Measurements from ENCODE around the gene MDC1. TPM values are rescaled to one million over a fixed set of nuclear protein-coding genes. Genes with fewer than 3 reads are reported as not detected.

The MDC1 gene, protein sequence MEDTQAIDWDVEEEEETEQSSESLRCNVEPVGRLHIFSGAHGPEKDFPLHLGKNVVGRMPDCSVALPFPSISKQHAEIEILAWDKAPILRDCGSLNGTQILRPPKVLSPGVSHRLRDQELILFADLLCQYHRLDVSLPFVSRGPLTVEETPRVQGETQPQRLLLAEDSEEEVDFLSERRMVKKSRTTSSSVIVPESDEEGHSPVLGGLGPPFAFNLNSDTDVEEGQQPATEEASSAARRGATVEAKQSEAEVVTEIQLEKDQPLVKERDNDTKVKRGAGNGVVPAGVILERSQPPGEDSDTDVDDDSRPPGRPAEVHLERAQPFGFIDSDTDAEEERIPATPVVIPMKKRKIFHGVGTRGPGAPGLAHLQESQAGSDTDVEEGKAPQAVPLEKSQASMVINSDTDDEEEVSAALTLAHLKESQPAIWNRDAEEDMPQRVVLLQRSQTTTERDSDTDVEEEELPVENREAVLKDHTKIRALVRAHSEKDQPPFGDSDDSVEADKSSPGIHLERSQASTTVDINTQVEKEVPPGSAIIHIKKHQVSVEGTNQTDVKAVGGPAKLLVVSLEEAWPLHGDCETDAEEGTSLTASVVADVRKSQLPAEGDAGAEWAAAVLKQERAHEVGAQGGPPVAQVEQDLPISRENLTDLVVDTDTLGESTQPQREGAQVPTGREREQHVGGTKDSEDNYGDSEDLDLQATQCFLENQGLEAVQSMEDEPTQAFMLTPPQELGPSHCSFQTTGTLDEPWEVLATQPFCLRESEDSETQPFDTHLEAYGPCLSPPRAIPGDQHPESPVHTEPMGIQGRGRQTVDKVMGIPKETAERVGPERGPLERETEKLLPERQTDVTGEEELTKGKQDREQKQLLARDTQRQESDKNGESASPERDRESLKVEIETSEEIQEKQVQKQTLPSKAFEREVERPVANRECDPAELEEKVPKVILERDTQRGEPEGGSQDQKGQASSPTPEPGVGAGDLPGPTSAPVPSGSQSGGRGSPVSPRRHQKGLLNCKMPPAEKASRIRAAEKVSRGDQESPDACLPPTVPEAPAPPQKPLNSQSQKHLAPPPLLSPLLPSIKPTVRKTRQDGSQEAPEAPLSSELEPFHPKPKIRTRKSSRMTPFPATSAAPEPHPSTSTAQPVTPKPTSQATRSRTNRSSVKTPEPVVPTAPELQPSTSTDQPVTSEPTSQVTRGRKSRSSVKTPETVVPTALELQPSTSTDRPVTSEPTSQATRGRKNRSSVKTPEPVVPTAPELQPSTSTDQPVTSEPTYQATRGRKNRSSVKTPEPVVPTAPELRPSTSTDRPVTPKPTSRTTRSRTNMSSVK (N-terminal part only)
- total RNA-seq = 4.4 and 7.2 TPM in 2 replicates

DNA sequence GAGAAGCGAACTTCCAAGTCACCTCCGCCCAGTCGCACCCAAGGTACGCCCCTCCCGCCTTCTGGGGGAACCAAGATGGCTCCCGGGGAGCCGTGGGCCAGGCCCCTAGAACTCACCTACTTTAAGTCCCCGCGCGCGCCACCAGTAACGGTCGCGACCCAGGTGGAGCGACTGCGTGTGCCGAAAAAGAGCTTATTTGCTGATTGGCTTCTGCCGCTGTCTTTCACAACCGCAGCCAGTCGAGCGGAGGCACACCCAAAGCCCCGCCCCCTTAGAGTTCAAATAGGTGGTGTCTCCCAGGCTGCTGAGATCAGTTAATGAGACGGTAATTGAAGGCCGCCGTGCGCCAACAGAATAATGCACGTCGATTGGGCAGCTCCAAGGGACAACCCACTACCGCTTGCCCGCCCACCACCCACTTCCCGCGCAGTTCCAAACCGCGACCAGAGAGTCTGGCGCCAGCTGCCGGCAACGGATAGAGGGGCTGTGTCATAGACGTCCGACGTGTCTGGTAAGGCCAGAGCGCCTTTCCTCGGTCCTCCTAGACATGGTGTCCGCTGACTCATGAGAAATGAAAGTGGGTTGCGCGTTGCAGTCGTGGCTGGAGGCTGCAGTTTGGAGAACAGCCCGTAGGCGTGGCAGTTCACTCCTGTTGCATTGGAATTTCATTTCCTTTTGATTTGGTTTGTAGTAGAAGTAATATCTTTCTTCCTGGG lies at the start of gene MDC1:
TSS of gene MDC1 (minus strand) at position 153 of the 716 bp plus-strand sequence. CDS start 2,106 bp downstream, outside the sequence.

DNA sequence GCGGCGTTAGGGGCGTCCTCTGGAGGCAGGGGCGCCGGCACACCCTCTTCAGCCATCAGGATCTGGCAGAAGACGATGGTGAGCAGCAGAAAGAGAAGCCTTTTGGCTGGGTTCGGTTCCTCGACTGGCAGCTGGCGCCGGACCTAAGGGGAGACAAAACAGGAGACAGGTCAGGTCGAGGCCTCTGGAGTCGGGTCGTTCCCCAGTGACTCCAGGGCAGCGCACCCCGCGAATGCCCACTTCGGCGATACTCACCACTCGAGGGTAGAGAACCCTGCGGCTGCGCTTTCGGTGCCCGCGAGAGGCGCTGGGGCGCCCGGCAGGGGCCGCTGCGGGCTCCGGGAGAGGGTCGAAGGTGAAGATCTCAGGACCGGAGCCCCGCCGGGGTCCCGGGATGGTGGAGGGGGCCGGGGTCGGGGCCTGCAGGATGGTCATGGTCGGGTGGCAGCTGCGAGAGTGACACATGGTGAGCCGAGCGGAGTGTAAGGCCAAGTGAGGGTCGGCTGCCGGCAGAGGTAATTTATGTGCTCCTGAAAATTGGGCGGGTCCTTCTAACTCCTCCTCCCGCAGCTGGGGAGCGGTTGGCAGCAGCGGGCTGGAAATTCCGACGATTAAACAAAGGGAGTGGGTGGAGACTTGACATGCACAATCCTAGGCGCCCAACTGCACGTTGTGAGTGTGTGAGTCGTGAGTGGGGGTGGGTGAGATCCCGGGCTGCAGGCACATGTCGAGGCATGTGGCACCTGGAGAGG lies 27.1 kb upstream of the MDC1 start, which contains the start of gene IER3:
TSS of gene IER3 (minus strand) at position 494 of the 752 bp plus-strand sequence. CDS start at position 465, 29 bp downstream.

DNA sequence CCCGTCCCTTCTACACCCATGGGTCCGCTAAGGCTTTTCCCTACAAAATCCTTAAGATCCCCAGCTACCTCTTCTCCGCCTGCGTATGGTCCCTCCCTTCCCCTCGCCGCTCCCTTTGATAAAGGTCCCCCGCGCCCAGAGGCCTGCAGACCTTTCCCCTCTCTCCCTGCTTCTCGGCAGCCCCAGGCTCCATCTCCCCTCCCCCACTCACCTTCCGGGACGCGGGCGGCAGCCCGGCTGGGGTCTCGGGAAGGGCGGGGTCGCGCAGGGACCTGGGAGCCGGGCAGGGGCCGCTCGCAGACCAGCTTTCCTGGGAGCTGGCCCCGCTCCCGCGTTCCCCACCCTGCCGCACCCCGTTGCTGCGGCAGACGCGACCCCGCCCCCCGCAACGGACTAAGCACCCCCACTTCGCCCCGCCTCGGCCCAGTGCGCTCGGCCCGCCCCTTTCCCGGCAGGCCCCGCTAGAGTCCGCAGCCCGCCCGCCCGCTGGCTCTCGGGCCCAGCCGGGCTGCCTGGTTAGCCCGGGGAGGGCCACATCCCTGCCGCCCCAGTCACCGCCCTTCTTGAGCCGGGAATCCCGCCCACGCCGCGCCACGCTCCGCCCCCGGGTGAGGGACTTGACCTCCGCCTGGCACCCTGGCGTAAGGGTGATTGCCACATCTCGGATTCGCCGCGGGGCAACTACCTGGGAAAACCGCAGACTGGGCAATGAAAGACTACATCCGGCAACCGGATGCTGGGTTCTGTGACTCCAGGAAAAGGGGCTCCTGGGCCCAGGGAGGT lies 25.4 kb upstream of the MDC1 start, which contains the start of gene FLOT1:
TSS of gene FLOT1 (minus strand) at position 372 of the 783 bp plus-strand sequence. CDS start 498 bp downstream, outside the sequence.

DNA sequence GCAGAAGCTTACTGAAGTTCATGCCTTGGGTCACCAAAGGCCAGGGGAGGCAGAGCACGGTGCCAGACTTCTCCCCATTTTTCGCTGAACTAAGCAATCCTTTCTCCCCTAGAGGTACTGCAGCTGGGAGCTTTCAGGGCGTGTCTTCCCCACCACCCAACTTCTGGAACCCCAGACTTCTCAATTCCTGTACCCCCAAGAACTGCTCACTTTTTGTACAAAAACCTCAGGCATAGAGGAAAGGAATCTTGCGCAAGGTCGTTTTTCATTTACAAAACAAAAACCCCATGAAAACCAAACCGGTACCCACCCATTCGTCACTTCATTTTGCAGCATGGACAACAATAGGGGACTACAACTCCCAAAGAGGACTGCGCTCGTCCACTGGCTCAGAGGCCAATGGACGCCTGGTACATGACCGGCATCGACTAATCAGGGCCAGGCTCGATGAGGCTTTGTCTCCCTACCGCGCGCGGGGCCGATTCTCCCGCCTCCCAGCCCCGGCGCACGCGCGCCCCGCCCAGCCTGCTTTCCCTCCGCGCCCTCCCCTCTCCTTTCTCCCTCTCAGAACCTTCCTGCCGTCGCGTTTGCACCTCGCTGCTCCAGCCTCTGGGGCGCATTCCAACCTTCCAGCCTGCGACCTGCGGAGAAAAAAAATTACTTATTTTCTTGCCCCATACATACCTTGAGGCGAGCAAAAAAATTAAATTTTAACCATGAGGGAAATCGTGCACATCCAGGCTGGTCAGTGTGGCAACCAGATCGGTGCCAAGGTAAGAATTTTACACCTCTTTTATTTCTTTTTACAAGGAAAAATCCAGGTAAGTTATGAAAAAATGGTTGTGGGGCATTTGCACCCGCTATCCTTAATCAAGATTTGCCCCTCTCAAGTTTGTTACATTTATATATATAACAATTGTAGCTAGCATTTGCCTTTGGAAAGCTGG lies 3.0 kb upstream of the MDC1 start, which contains the start of gene TUBB:
TSS of gene TUBB (plus strand) at position 562 of the 947 bp plus-strand sequence. CDS start at position 717, 155 bp downstream.

DNA sequence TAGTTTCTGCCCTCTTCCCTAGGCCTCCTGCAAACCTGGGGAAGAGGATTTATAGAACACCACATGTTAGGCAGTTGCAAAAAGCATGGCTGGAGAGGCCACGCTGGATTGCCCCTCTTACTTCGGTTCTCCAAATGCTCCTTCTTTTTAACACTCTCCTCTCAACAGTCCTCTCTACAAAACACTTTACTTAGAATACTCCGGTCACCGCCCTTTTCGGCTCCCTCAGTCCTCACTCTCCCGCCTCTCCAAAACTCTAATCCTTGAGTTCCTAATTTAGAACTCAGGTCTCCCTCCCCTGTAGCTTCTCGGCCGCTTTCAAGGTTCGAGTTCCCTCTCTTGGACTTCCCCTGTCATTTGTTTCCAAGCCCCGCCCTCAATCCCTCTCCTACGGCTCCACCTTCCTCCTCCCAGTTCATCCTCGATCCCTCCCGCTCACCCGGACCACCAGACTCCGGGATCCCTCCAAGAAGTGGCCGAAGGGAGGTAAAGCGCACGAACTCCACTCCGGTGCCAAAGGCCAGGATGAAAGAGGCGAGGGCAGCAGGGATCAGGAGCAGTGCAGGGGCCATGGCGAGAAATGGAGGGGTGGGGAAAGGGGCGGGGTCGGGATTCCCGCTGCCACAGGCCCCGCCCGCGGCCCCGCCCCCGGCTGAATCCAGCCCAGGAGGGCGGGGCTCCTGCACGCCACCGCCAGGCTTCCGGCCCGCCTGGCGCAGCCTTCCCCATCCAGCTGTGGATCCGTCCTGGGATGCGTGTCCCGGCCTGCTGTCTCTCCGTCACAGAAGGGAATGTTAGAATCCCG lies 26.5 kb downstream of the MDC1 start, which contains the start of gene NRM:
TSS of gene NRM (minus strand) at position 582 of the 805 bp plus-strand sequence. CDS start at position 572, 10 bp downstream.

DNA sequence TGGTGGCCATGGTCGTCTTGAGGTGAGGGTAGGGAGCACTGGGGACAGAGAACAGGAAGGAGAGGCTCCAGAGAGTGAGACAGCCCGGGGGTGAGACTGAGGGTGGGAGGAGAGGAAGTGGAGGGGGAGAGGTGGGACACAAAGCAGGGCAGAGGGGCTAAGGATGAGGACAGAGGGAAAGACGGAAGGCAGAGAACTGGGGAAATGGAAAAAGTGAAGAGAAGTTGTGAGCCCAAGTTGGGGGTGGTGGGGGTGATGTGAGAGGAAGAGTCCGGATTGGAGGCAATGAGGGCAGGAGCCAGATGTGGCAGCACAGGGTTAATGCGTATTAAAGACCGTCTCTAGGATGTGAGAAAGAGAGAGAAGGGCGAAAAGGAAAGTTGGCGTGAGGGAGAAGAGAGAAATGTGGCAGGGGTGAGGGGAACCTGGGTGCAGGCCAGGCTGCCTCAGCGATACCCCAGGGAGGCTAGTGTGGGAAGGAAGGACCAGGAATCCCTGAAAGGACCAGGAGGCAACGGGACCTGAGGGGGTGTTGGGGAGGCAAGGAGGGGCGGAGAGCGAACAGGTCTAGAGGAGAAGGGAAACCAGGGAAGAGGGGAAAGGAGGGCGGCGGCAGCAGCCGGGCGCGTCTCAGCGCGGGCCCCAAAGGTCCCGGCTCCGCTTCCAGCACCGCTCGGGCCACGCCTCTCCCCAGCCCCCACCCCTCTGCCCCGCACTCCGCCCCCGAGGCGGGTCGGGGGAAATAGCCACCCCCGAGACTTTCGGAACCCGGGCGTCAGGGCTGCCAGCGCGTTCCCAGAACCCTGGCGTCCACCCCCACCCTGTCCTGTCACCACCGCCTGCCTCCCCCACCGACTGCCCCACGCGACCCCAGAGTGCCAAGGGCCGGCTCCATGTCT lies 30.8 kb downstream of the MDC1 start, which contains the start of gene PPP1R18:
TSS of gene PPP1R18 (minus strand) at position 637 of the 899 bp plus-strand sequence. CDS start at position 10, 627 bp downstream.

DNA sequence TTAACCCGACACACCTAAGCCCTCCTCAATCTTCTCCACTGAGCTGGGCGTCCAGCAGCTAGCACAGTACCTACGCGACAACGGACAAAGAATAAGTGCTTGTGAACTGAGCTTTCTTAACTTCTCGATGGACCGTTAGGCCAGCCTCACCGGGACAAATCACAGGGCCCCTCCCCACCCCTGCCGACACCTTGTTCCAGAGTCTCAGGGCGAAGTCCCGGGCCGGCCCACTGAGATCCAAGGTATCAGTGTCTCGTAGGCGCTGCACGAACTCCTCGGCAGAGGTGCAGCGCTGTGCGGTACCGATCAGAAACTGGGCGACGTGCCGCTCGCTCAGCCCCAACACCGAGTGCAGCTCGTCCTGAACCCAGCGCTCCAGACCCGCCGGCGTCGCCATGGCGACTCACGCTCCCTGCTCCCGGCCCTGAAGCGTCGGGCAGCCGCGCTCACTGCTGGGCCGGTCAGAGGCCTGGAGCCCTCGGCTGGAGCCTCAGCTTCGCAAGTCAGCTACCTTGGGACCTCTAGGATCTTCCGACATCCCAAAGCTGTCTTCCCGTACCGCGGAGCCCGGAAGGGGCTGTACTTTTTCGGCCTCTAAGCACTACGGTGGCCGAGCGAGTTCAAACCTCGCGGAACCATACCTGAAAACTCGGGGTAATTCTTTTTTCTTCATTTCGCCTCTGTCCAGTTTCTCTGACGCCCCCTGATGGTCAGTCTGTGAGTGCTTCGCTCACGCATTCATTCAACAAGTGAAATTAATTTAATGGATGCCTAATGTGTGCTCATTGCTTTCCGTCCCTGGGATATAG lies 44.4 kb downstream of the MDC1 start, which contains the start of gene DHX16:
TSS of gene DHX16 (minus strand) at position 562 of the 809 bp plus-strand sequence. CDS start at position 397, 165 bp downstream.

Other genes starting within 250 kb of the MDC1 start
- gene HLA-E, start 227.8 kb downstream of the MDC1 start, total RNA-seq = 157 and 192 TPM in 2 replicates
- 30.9 and 31.4 TPM in 2 replicates for gene GNL1, start 160.8 kb downstream of the MDC1 start, total RNA-seq
- 3.1 and 4.3 TPM in 2 replicates for gene PRR3, start 160.0 kb downstream of the MDC1 start, total RNA-seq
- 42.0 and 70.8 TPM in 2 replicates for gene ABCF1, start 145.8 kb downstream of the MDC1 start, total RNA-seq
- 16.4 and 22.2 TPM in 2 replicates for gene PPP1R10, start 100.0 kb downstream of the MDC1 start, total RNA-seq
- 32.7 and 94.3 TPM in 2 replicates for gene MRPS18B, start 99.4 kb downstream of the MDC1 start, total RNA-seq
- 1.4 and 5.1 TPM in 2 replicates for gene ATAT1, start 90.4 kb downstream of the MDC1 start, total RNA-seq
- 3.1 and 3.8 TPM in 2 replicates for gene C6orf136, start 70.1 kb downstream of the MDC1 start, total RNA-seq
- gene DHX16, start 44.3 kb downstream of the MDC1 start, total RNA-seq = 43.7 and 45.3 TPM in 2 replicates
- gene PPP1R18, start 30.6 kb downstream of the MDC1 start, total RNA-seq = 40.7 and 56.9 TPM in 2 replicates
- 0.34 and 2.0 TPM in 2 replicates for gene NRM, start 26.3 kb downstream of the MDC1 start, total RNA-seq
- gene TUBB, start 3.1 kb upstream of the MDC1 start, total RNA-seq = 88.5 and 229 TPM in 2 replicates
- 23.2 and 75.0 TPM in 2 replicates for gene FLOT1, start 25.4 kb upstream of the MDC1 start, total RNA-seq
- 110 and 273 TPM in 2 replicates for gene IER3, start 27.3 kb upstream of the MDC1 start, total RNA-seq
- gene DDR1, start 167.2 kb upstream of the MDC1 start, total RNA-seq = 101 and 486 TPM in 2 replicates
- gene GTF2H4, start 190.9 kb upstream of the MDC1 start, total RNA-seq = 6.5 and 15.9 TPM in 2 replicates
- 20.9 and 25.3 TPM in 2 replicates for gene VARS2, start 197.0 kb upstream of the MDC1 start, total RNA-seq
- not detected in 2 replicates for gene SFTA2, start 214.9 kb upstream of the MDC1 start, total RNA-seq
- not detected in 2 replicates for gene MUCL3, start 223.7 kb upstream of the MDC1 start, total RNA-seq

Data from nasal cavity respiratory epithelium epithelial cell of viscerocranial mucosa (primary cell).